NCI-H1417 (cell line): Measurements from ENCODE around the gene TUBA3E.
"Not testable (repeated sequence)": the region's sequence is repeated elsewhere in the genome, so short reads cannot be mapped to it uniquely, and the experiment has no call there.

Experiments
- DNase-seq, 3 experiments: peaks; one replicate each; lab custom pipeline; 2025; lab: John Stamatoyannopoulos, UW

TUBA3E gene

DNA sequence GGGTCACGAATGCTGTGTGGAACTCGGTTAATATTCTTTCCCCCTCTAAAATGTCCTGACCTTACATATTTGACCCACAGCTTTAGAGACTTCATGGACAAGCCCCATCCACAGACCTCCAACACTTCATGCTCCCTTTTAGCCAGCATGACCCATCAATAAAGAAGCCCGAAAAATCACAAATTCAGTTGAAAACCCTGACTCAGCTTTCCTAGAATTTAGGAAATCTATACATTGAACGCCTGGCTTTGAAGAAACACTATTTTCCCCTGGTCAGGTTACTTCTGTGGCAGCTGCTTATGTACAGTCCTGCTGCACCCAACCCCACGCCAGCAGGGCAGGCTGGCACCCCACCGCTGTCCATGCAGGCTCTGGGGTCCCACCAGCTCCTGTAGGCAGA lies 6.9 kb downstream of the TUBA3E start:
- DNase-seq, result not testable (repeated sequence)

DNA sequence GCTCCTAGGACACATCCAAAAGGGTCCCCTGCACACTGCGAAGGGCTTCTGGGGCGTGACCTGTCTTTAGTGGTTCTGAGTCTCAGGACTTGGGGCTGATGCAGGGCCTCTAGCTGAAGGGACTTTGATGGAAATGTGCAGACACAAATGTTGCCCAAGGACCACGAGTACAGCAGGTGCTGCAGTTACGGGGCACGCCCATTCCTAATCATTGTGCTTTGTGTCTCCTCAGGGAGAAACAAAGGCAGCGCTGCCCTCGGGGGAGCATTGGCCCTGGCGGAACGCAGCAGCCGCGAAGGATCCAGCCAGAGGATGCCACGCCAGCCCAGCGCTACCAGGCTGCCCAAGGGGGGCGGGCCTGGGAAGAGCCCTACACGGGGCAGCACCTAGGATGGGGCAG lies 8.0 kb downstream of the TUBA3E start:
- peak in 1 of 3 experiments; percentile 3 for DNase-seq

DNA sequence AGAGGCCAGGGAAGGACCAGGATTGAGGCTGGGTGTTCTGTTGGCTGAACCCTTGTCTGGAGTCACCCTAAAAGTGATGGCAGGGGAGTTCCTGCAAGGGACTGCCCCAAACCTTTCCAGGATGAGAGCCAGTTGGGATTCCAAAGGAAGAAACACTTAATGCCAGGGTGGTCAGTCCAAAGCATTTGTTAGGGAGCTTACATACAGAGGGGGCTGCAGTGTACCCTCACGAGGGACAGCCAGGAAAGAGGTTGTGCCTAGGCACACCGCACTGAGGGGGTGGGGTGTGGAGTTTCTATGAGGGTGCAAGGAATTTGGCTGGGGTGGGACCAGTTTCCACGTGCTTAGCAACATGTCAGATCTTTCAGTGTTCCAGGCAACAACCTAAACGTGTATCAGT lies 9.3 kb downstream of the TUBA3E start:
- DNase-seq, result not testable (repeated sequence)

DNA sequence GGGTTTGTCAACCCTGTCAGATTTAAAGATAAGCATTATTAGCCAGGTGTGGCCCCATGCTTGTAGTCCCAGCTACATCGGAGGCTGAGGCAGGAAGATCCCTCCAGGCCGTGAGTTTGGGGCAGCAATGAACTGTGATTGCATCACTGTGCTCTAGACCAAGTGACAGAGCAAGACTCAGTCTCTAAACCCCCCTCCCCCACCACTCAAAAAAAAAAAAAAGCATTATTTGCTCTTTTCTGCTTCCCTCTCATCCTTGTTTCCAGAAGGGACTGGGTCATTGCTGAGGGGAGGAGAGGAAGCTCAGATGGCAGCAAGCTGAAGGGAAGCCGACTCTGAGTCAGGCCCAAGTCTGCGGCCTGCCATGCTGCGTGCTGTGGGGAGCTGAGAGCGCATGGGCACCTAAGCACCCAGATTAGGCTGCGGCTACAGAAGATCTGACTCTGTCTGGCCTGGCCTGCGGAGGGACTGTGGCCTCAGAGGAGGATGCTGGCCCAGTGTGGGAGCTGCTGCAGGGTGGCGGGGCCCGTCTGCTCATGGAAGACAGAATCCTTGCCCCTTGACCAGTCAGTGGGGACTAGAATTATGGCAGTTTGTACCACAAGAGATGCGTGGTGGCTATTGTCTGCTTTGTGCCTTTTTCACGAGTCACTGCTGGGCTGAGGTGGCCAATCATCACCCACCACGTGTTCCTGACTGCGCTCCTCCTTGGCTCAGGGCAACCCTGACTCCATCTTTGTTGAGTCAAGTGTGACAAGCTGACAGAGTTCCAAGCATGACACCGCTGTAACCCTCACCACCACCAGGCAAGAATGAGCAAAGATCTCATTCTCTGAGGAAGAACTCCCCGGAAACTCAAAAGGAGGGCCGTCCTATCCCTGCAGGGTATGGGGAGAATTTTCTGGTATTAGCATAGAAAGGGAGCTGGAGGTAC lies 10.1 kb downstream of the TUBA3E start:
- DNase-seq, result not testable (repeated sequence)

DNA sequence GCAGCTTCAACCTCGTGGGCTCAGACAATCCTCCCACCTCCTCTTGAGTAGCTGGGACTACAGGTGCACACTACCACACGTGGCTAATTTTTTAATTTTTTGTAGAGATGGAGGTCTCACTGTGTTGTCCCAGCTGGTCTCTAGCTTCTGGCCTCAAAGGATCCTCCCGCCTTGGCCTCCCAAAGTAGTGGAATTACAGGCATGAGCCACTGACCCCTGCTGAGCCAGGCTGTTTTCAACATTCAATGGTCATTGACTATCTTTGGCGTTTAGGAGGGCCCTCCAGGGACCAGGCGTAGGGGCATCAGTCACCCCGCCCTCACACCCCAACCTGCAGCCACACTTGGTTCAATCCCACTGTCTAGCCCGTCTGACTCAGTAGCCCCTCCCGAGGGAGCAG lies 11.0 kb downstream of the TUBA3E start:
- DNase-seq, result no peak

DNA sequence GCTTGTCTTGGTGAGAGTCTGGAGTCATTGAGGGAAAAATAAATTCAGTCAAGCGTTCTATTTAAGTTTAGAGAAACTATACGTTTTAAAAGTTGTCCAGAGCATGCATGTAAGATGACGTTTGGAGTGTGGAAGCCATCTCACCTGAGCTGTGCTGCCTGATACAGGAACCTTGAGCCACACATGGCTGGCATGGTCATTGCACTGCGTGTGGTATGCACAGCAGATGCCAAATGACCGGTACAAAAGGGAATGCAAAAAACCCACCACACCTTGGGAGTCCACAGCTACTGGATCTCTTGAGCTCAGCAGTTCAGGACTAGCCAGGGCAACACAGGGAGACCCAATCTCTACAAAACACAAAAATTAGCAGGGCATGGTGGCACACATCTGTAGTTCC lies 11.8 kb downstream of the TUBA3E start:
- no peak for DNase-seq

DNA sequence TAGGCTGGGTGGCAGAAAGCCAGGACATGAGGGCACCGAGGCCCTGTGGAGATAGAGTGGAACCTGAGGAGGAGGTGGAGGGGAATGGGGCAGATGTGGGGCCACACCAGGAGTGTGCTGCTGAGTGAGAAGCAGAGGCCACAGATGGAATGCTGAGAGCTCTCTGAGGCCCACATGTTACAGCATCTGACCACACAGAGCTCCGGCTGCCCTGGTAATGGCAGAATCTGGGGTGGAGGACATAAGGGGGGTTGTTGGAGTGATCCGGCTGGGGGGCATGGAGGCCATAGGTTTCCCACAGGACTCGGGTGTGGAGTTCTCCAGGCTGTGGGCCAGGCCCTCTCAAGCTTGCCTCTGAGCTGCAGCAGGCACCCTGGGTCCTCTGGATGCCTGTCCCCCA lies 12.3 kb downstream of the TUBA3E start:
- DNase-seq, result no peak

DNA sequence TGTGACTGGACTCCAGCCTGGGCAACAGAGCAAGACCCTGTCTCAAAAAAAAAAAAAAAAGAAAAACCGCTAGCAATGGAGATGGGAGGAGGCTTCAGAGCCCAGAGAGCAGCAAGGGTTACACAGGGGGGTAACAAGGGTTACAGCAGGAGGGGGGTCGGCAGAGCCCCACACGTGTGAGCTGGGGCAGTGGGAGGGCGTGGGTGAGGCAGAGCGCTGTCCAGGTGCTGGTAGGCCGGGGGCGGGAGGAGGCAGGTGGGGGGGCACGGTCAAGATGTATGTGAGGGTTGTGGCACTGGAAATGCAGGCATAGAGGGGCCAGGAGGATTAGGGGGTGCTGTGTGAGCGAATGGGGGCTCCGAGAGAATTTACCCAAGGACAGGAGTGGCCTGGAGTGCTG lies 12.8 kb downstream of the TUBA3E start:
- DNase-seq, result no peak

DNA sequence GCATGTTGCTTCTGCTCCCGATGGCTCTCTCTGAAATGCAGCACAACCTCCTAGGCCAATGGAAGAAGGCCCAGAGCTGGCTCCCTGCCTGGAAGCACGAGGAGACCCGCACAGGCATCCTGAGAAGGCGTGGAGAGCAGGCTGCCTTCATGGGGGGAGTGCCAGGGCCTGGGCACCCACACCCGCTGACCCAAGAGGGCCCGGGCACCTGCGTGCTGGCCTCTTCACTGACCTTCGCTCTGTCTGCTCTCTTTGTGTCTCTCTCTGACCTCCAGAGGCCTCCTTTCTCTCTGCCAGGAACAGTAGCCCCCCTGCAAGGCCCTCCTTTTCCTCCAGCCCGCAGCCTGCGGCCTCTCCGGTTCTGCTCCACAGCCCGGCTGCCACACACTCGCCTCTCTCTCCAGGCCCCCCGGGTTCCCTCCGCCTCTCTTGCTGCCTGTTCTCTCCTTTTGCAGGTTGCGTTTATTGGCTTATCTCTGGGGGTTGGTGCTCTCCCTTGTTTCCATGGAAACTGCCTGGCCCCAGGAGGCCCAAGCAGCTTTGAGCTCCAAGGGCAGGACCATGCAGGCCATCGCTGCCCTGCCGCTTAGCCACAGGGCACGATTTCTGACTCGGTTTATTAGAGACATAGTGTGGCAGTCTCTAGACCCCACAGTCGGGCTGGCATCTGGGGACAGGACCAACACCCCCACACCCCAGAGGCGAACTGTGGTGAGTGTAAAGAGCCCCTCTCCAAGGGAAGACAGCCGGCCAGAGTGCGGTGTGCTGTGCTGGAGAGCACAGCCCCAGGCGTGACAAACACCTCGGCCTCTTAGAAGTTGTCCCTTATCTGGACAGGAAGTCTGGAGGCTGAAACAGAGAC lies 14.5 kb downstream of the TUBA3E start:
- no peak for DNase-seq

DNA sequence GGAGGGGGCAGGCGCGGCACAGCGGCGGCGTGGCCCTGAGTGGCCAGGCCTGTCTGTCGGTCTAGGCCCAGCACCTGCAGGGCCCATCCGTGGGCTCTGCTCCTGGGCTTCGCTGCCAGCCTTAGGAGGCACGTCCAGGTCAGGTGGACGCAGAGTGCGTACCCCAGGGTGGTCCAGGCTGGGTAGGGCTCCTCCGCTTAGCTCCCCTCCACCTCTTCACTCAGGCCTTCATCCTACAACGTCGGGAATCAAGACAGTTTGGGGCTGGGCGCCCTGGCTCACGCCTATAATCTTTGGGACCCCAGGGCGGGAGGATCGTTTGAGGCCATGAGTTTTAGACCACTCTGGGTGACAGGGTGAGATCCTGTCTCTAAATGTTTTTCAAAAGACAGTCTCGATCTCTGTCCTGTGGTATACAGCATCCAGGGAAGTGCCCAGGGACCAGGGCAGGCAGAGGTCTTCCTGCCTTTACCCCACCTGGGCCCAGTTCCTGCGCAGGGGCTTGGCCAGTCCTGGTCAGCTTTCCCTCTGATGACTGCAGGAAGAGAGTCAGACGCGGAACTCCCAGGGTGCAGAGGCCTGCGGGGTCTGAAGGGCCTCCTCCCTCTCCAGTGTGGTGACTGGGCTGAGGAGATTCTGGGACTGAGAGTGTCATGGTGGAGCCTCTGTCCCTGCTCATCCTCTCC lies 15.3 kb downstream of the TUBA3E start:
- DNase-seq, result peak in 2 of 3 experiments; percentile 33 to 35

DNA sequence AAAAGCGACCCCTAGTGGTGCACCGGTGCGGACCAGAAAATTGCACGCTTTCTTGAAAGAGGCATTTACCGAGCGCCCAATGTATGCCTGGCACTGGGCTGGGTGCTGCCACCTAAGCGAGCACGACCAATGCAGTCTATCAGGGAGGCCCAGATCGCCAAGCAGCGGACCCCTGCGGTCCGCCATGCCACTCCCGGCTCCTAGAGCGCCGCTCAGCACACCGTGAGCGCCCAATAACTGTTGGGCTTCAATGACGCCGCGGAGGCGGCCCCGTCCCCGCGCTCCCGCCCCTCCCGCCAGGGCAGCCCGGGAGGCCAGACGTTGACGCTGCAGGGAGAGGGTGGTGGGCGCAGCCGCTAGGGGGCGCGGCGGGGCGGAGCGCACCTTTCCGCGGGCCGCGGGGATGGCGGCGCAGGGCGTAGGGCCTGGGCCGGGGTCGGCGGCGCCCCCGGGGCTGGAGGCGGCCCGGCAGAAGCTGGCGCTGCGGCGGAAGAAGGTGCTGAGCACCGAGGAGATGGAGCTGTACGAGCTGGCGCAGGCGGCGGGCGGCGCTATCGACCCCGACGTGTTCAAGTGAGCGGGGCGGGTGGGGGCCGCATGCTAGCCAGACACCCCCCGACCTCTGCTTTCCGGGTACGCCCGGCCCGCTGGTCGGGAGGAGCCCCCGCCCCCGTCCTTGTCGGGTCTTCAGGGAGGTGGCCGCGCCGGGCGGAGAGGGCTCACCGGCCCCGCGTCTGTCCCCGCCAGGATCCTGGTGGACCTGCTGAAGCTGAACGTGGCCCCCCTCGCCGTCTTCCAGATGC lies 16.2 kb downstream of the TUBA3E start, which contains the start of gene MZT2B:
MZT2B (plus strand) TSS at position 383 of the 803 bp plus-strand sequence; CDS start at position 404, 21 bp downstream.
- peak; percentile 67 to 92 (median 90) for DNase-seq

DNA sequence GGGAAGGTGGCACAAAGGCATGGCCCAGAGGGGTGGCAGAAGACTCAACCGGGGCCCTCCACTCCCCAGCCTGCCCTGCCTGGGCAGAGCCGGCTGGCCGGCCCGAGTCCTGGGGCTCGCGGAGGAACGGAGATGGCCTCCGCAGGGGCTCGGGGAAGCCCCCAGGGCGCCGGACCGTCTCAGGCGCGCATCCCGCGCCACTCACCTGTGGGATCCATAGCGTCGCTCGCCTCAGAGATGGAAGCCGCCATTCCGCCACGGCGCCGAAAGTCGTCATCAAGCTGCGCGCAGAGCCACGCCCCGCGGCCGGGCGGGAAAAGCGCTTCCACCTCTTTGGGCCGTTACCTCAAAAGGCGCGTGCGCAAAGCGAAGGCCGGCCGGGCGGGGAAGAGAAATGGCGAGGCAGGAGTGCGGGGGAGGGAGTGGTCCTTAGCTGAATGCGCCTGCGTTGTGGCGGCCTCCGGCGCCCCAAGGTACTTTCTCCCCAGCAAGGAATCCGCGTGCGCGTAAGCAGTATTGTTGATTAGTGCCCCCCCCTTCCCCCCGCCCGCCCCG lies 16.8 kb downstream of the TUBA3E start, which contains the start of gene SMPD4:
SMPD4 (minus strand) TSS at position 278 of the 555 bp plus-strand sequence. CDS start 5,010 bp downstream, outside the sequence.
- peak; percentile 91 to 98 (median 94) for DNase-seq

DNA sequence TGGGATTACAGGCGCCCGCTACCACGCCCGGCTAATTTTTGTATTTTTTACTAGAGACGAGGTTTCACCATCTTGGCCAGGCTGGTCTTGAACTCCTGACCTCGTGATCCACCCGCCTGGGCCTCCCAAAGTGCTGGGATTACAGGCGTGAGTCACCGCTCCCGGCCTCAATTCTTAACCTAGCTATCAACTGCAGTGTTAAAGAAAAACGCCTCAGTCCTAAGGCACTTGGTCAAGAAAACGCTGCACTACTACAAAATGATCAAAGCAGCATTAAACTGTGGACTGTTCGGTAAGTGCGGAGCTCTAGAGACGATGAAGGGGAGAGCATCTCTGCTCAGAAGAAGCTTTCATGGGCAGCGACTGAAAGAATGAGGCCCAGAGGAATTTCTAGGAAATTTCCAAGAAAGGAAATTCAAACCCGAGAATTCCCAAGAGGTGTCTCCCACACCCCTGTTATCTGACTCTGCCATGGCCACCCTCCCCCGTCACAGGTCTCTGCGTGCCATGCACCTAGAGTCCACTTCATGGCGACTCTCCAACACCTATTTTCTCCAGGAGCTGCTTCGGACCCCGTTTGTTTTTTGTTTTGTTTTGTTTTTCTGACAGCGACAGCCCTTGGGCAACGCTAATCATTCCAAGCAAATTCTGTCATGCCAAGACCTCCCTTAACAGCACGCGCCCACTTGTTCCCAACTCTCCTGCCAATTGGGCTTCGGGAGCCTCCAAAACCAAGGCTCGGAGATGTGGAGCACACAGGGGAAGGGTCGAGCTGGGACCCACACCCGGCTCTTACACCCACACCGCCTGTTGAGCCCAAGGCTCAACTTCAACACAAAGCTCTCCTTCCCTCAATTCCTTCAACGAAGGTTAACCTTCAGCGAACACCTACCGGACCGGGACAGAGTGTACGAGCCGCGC lies 17.6 kb downstream of the TUBA3E start:
- DNase-seq, result peak in 1 of 3 experiments; percentile 34

DNA sequence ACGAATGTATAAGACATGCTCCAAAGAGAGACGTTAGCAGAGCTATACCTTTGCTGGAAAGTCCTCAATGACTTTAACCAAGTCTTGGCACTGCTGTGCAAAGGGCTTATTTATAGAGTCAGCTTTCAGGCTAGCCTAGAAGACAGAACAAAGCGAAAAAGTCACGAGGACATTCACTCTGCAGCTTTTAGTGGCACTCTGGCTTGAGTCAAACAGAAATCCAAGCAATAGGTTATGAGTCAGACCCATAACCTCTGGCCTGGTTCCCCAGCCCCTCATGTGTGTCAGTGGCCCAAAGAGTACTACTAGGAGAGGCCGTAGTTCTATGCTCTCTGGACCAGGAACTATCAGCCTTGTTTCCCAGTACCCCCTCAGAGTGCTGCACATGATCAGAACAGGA lies 23.4 kb downstream of the TUBA3E start:
- not testable (repeated sequence) for DNase-seq

DNA sequence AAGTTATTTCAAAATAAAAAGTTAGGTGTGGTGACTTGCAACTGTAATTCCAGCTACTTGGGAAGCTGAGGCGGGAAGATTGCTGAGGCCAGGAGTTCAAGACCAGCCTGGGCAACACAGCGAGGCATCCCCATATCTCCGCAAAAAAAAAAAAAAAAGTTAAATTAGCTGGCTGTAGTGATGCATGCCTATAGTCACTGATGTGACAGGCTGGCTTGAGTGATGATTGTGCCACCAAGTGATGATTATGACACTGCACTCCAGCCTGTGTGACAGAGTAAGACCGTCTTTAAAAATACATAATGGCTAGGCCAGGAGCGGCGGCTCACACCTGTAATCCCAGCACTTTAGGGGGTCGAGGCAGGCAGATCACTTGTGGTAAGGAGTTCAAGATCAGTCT lies 28.3 kb downstream of the TUBA3E start:
- no peak for DNase-seq

DNA sequence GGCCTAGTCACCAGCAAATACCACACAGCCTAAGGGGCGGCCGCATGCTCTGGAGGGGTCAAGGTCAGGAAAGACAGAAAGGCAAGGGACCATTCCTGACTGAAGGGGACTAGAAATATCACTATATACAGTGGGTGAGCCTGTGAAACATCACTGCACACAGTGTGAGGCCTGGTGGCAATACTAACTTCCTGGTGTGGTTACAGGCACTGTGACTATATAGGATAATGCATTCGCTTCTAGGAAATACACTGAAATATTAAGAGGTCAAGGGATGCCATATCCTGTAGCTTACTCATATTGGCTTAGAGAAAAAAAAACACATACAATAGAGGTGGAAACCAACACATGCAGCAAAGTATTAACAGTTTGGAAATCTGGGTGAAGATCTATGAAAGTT lies 29.1 kb downstream of the TUBA3E start:
- not testable (repeated sequence) for DNase-seq

DNA sequence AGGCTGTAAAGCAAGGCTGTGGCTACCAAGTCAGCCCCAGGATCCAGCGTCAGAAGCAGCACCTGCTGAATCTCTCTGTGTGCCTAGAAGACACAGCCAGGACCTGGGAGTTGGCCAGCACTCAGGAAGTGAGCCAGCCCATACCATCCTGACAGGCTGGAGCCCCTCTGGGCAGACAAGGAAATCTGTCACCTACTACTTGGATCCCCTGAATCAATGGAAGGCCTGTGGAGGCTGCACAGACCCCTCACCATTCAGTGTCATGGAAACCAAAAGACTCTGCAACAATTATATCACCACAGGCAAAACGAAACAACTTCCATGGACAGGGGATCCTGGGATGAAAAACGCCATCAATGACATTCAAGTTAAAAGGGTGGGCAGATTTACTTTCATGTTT lies 31.6 kb downstream of the TUBA3E start:
- not testable (repeated sequence) for DNase-seq

DNA sequence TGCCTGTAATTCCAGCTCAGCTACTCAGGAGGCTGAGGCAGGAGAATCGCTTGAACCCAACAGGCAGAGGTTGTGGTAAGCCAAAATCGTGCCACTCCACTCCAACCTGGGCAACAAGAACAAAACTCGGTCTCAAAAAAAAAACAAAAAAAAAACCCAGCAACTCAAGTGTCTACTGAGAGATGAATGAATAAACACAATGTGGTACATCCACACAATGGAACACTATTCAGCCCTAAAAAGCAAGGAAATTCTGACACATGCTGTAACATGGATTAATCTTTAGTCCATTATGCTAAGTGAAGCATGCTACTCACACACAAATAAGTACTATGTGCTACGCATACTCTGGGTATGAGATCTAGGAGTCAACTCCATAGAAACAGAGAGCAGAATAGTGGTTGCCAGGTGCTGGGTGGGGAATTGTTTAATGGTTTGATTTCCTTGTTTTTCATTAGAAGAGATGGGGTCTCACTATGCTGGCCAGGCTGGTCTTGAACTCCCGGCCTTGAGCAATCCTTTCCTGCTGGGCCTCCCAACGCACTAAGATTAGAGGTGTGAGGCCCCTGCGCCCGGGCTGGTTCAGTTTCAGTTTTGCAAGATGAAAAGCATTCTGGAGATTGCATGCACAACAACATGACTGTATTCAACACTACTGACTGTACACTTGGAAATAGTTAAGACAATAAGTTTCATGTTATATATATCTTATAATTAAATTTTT lies 32.8 kb downstream of the TUBA3E start:
- no peak for DNase-seq

DNA sequence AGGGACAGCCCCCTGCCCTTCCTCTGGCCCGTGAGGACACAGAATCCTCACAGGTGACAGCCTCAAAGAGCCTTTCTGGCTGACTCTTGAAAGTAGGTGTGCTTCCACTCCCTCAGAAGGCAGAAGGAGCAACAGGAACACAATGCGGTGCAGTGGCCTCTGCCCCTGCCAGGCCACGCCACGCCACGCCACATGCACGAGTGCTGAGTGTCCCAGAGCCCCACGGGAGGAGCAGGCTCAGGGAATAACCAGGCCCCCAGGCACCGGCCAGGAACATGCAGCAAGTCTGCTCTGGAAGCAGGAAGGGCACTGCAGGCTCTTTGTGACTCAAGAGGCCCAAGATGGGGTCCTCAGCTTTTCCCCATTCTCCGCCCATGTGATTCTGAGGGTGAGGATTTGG lies 35.3 kb downstream of the TUBA3E start:
- no peak for DNase-seq
